Ectodermal cell (in vitro differentiated cells): ENCODE measurements around the gene ELAC1.
"Not testable (repeated sequence)": the region's sequence is repeated elsewhere in the genome, so short reads cannot be mapped to it uniquely, and the experiment has no call there.

Source experiments
- H3K27ac ChIP-seq: 2 replicates; pipeline ENCODE4 v1.7.0; 2013; ENCODE audit warnings: mild to moderate bottlenecking, low read depth, low read length; ENCODE audit not compliant: insufficient read depth, poor library complexity, severe bottlenecking
- H3K27me3 ChIP-seq: 2 replicates; pipeline ENCODE4 v1.7.0; 2013; ENCODE audit warnings: mild to moderate bottlenecking, low read length; ENCODE audit not compliant: insufficient read depth, control insufficient read depth, poor library complexity, severe bottlenecking
- H3K36me3 ChIP-seq: one replicate; pipeline ENCODE4 v1.7.0; 2013; ENCODE audit warnings: low read length; ENCODE audit not compliant: control insufficient read depth, insufficient read depth
- H3K4me1 ChIP-seq: one replicate; pipeline ENCODE4 v1.7.0; 2013; ENCODE audit warnings: low read length; ENCODE audit not compliant: control insufficient read depth, insufficient read depth
- H3K4me3 ChIP-seq: 2 replicates; pipeline ENCODE4 v1.7.0; 2013; ENCODE audit warnings: low read depth, low read length, control low read depth; ENCODE audit not compliant: insufficient read depth
- H3K9me3 ChIP-seq: 2 replicates; pipeline ENCODE4 v1.7.0; 2013; ENCODE audit warnings: mild to moderate bottlenecking, low read length, moderate library complexity; ENCODE audit not compliant: control insufficient read depth
- WGBS, 2 experiments: methylation state at CpG; one replicate each; pipeline ENCODE4 v1.1.7; 2013; ENCODE audit warnings: missing lambda C conversion rate in 2 of 2; 5-methylcytosine and 5-hydroxymethylcytosine counted together

Gene ELAC1

GRCh38 chr18:50944245-50944932 is 23.5 kb upstream of the ELAC1 start:
- Histone ChIP-seq H3K36me3 (peaks cover 5% of the 10 kb centered on the region), H3K4me3 (no peak overlapping the region), H3K27me3 (no peaks in the 10 kb centered on the region), H3K9me3 (no peaks in the 10 kb centered on the region), H3K4me1 (no peaks in the 10 kb centered on the region), H3K27ac (no peak overlapping the region)
- 92 to 96% methylated on average over 3 of the region's 4 CpGs for whole genome bisulfite sequencing, 2 experiments

- H3K4me3 ChIP-seq, H3K27ac ChIP-seq, H3K36me3 ChIP-seq, H3K27me3 ChIP-seq, H3K9me3 ChIP-seq, H3K4me1 ChIP-seq: not testable (repeated sequence)
- 86 to 100% methylated on average over 2 of the region's 2 CpGs for WGBS, 2 experiments
Measured at GRCh38 chr18:50945918-50946317, 21.9 kb upstream of the ELAC1 start.

DNA sequence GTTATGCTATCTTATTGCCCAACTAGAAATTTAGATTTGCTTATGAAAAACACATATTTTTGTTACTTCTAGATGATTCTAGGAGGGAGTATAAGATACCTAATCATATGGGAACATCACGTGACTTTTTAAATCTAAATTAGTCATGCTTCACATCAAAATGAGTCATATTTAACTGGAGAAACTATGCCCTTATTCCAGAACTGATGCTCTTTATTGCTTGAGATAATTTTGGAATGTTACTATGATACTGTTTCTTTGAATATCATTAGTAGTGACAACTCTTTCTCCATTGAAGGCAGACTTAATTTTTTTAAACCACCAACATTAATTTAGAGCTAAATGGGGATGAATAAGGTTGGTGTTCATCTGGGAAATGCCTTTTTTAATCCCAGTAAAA is 19.9 kb upstream of the ELAC1 start:
- Histone ChIP-seq H3K4me1 (no peaks in the 10 kb centered on the region), H3K36me3 (peaks cover 5% of the 10 kb centered on the region)

DNA sequence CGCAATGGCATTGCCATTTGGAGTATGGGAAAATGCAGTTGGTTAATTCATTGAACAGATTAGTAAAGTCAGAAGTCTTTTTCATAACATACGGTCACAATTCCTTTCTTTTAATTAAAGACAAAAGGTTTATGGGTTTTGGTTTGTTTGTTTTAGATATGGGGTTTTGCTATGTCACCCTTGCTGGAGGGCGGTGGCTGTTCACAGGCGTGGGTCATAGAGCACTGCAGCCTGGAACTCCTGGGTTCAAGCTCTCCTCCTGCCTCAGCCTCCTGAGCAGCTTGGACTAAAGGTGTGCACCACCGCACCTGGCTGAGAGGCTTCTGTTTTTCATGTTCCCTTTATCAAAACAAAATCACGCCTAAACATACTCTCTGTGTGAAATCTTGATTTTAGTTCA is 18.7 kb upstream of the ELAC1 start:
- Histone ChIP-seq H3K4me3 (no peak overlapping the region), H3K36me3 (peaks cover 5% of the 10 kb centered on the region), H3K9me3 (no peaks in the 10 kb centered on the region), H3K27ac (no peak overlapping the region), H3K4me1 (no peaks in the 10 kb centered on the region), H3K27me3 (no peaks in the 10 kb centered on the region)
- WGBS, 2 experiments, result 92 to 100% methylated on average over 4 to 5 of the region's 6 CpGs

More for the DNA sequence above, 19.9 kb upstream of the ELAC1 start:
- Histone ChIP-seq H3K27me3 (no peaks in the 10 kb centered on the region), H3K4me3 (no peak overlapping the region), H3K9me3 (no peaks in the 10 kb centered on the region), H3K27ac (no peak overlapping the region)
- WGBS, 2 experiments, result no CpG with 5 or more reads among the region's 1 CpG

DNA sequence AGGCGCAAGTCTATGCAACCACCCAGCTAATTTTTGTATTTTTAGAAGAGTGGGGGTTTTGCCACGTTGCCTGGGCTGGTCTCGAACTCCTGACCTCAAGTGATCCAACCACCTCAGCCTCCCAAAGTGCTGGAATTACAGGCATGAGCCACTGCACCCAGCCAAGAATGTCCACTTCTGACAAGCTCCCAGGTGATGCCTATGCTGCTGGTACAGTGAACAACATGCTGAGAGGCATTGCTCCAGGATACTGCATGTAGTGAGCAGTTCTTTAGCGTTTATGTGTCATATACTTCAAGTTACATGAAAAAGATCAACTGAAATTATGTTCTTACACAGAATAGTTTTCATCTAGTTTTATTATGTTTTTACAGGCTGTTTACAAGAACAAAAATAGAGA is 17.2 kb upstream of the ELAC1 start:
- Histone ChIP-seq H3K4me3 (no peak overlapping the region), H3K27ac (no peak overlapping the region), H3K4me1 (no peaks in the 10 kb centered on the region), H3K36me3 (peaks cover 5% of the 10 kb centered on the region), H3K9me3 (no peaks in the 10 kb centered on the region), H3K27me3 (no peaks in the 10 kb centered on the region)
- 91 to 96% methylated on average over 4 of the region's 4 CpGs for WGBS, 2 experiments

DNA sequence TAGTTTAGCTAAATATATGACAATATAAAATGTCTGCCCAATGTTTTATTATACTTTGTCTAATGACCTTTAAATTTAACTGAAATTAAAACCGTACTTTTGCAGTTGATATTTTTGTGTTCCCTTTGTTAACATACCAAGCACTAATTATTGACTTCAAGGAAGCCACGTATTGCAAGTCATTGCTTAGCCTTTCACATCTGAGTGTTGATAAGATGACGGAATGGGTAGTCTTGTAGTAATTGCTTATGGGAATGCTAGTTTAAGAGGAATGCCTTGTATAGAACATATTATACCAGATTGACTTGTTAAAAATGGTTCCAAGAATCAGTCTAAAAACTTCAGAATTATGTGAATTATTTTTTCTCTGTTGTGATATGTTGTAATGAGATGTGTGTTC is 14.0 kb upstream of the ELAC1 start:
- Histone ChIP-seq H3K4me1 (no peaks in the 10 kb centered on the region), H3K9me3 (no peaks in the 10 kb centered on the region), H3K27me3 (no peaks in the 10 kb centered on the region), H3K4me3 (no peak overlapping the region), H3K36me3 (no peaks in the 10 kb centered on the region), H3K27ac (no peak overlapping the region)
- WGBS, 2 experiments, result 92 to 100% methylated on average over 3 of the region's 3 CpGs

DNA sequence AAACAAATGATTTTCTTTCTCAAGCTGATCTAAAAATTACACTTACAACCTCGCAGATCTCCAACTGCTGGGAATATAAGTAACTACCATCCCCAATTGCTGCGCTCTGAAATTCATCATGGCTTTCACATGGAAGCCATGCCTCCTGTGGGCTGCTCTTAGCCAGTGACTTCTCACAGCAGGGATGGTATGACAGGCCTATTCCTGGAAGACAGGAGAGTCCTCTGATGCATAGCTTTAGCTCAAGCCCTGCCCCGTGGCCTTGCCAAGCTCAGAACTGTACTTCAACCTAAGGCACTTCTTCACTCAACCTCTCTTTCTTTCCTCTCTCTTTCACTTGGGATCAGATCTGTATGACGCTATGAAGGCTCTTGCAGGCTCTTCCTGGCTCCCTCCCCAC is 12.6 kb upstream of the ELAC1 start:
- WGBS, 2 experiments, result 73 to 74% methylated on average over 4 of the region's 4 CpGs
- no peaks in the 10 kb centered on the region for H3K9me3 ChIP-seq
- no peak overlapping the region for H3K27ac ChIP-seq
- H3K4me1 ChIP-seq, result no peaks in the 10 kb centered on the region
- H3K27me3 ChIP-seq, result no peaks in the 10 kb centered on the region
- no peaks in the 10 kb centered on the region for H3K36me3 ChIP-seq
- H3K4me3 ChIP-seq, result no peak overlapping the region

- Histone ChIP-seq H3K9me3 (no peaks in the 10 kb centered on the region), H3K4me3 (no peak overlapping the region), H3K36me3 (no peaks in the 10 kb centered on the region), H3K4me1 (no peaks in the 10 kb centered on the region), H3K27ac (no peak overlapping the region), H3K27me3 (no peaks in the 10 kb centered on the region)
- WGBS, 2 experiments, result 83 to 95% methylated on average over 3 of the region's 3 CpGs
Measured at GRCh38 chr18:50956116-50956515, 11.7 kb upstream of the ELAC1 start.

DNA sequence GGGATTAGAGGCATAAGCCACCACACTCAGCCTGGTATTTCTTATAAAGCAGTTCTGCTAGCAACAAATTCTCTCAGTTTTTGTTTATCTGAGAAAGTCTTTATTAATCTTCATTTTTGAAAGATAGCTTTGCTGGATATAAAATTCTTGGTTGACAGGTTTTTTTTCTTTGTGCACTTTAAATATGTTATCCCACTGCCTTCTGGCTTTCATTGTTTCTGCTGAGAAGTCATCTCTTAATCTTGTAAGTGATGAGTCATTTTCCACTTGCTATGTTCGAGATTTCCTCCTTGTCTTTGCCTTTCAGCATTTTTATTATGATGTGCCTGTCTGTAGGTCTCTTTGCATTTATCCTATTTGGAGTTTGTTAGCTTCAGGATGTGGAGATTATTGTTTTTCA is 5.9 kb upstream of the ELAC1 start:
- Histone ChIP-seq H3K27ac (no peak overlapping the region), H3K4me3 (no peak overlapping the region), H3K9me3 (no peaks in the 10 kb centered on the region), H3K27me3 (no peaks in the 10 kb centered on the region), H3K36me3 (no peaks in the 10 kb centered on the region), H3K4me1 (no peaks in the 10 kb centered on the region)
- WGBS, 2 experiments, result 88 to 100% methylated on average over 1 of the region's 1 CpG

DNA sequence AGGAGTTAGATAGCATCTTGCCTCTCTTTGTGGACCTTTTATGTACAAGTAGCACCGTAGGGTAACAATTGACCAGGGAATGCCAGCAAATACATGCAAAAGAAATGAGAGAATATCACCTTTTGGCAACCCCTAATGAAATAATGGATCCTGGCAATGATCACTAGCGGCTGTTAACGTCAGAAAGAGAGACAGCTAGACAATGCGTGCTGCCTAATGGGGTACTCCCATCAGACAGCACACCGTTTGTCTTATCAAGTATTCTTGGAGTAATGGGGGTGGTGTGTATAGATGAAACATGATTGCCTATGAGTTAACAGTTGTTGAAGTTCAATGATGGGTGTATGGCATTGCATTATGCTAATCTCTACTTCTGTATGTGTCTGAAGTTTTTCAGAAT is 1.6 kb downstream of the ELAC1 start:
- 83 to 86% methylated on average over 5 of the region's 5 CpGs for WGBS, 2 experiments
- Histone ChIP-seq H3K9me3 (no peaks in the 10 kb centered on the region), H3K4me1 (peaks cover 5% of the 10 kb centered on the region), H3K27me3 (no peaks in the 10 kb centered on the region), H3K36me3 (no peaks in the 10 kb centered on the region), H3K27ac (no peak overlapping the region), H3K4me3 (no peak overlapping the region)

DNA sequence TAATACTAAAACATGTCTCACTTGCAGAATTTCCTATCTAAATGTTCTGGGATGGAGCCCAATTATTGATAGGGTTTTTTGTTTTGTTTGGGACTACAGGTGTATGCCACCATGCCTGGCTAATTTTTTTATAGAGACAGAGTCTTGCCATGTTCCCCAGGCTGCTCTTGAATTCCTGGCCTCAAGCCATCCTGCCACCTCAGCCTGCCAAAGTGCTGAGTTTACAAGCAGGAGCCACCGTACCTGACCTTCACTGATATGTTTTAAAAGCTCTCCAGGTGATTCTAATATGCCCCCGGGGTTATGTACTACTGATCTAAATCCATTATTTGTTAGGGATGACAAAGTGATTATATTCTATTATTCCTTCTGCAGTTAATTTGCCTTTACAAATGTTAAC is 2.2 kb downstream of the ELAC1 start:
- Histone ChIP-seq H3K4me3 (no peak overlapping the region), H3K4me1 (peaks cover 5% of the 10 kb centered on the region), H3K27me3 (no peaks in the 10 kb centered on the region), H3K36me3 (peaks cover 5% of the 10 kb centered on the region), H3K27ac (no peak overlapping the region), H3K9me3 (no peaks in the 10 kb centered on the region)
- whole genome bisulfite sequencing, 2 experiments, result 72 to 77% methylated on average over 1 to 2 of the region's 2 CpGs
